Ammon's horn (tissue), 1 donor: Measurements from ENCODE around the gene SCAMP2.

Experiments used
- DNase-seq: peaks from one replicate; pipeline ENCODE4 v3.0.0-alpha.2; 2016; ENCODE audit warnings: low spot score

SCAMP2 gene

GRCh38 chr15:74794248-74794969 lies 78.8 kb downstream of the SCAMP2 start:
- no peak for DNase-seq
